ENCODE results near the gene LRRC17. TPM values are rescaled to one million over a fixed set of nuclear protein-coding genes. Genes with fewer than 3 reads are reported as not detected.

The LRRC17 gene
- total RNA-seq, 1 experiment from 2014 or later, result 0.11 TPM

DNA sequence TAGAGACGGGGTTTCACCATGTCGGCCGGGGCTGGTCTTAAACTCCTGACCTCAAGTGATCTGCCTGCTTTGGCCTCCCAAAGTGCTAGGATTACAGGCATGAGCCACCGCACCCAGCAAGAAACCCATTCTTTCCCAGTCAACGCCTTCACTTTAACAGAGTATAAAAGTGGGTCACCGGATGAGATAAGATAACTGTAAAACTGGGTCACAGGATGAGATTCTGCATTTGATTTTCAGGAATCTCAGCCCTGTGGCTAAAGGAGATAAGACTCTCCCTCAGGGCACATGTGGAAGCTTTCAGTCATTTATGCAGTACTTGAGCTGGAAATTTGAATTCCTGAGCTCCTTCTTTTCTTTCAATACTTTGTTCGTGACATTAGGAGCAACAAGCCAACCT, 70.8 kb downstream of the LRRC17 start:
- CTCF ChIA-PET, result no interaction called here

DNA sequence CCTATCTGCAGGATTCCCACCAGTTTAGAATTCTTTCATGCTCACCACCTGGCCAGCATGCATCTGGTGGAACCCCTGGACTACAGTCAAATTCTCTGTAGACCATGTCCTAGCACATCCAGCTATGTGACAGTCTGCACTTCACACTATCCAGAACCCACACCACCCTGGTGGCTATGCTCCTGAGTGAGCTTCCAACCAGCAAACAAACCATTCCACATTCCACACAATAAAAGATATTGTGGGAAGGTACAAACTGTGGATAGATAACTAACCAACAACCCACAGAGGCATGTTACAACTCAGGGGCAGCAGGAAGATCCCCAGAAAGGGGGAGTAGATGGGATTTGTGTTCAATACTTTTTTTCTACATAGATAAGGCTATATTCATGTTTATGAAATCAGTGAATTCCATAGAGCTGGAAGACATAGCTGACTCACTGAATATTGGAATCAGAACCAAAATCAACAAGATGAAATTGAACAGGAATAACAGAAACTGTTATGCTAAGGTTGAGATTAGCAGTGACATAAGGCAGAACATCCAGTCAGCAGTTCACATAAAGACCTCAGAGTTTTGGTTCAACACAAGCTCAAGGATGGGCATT, 72.5 kb downstream of the LRRC17 start:
- Histone ChIP-seq H3K9me2 (replicated peaks; ENCODE audit: low read length) (no peaks in the 10 kb centered on the region), H3K79me2 (ENCODE audit: low read length) (no peaks in the 10 kb centered on the region), H3K4me3 (ENCODE audit: low read length) (no peak overlapping the region), H3K4me1 (ENCODE audit: insufficient read depth, low read length) (peaks cover 5% of the 10 kb centered on the region), H3K36me3 (ENCODE audit: low read depth, low read length) (no peaks in the 10 kb centered on the region), H3K27ac (ENCODE audit: low read length) (no peak overlapping the region), H4K20me1 (ENCODE audit: low read length) (no peaks in the 10 kb centered on the region), H3F3A (ENCODE audit: low read length, unreplicated experiment) (no peaks in the 10 kb centered on the region), H3K9ac (ENCODE audit: low read length) (no peak overlapping the region), H3K27me3 (ENCODE audit: low read length) (no peaks in the 10 kb centered on the region), H3K4me2 (ENCODE audit: low read length) (no peak overlapping the region), H3K9me3 (ENCODE audit: low read length) (no peaks in the 10 kb centered on the region), H2AFZ (ENCODE audit: low read length) (no peak overlapping the region)
- no peak for DNase-seq
- no TSS peak for BruUV-seq (replicated peaks)
- ATAC-seq, result no peak
- intact Hi-C loops (cut with micrococcal nuclease), result no loop called here
- TF ChIP-seq EZH2phosphoT487 (IDR thresholded peaks at IDR 0.05; ENCODE audit: borderline replicate concordance, low read length) (no peak), EZH2 (IDR thresholded peaks at IDR 0.05; ENCODE audit: low read length, unreplicated experiment) (no peak)
- TF ChIP-seq, protein P1, sequence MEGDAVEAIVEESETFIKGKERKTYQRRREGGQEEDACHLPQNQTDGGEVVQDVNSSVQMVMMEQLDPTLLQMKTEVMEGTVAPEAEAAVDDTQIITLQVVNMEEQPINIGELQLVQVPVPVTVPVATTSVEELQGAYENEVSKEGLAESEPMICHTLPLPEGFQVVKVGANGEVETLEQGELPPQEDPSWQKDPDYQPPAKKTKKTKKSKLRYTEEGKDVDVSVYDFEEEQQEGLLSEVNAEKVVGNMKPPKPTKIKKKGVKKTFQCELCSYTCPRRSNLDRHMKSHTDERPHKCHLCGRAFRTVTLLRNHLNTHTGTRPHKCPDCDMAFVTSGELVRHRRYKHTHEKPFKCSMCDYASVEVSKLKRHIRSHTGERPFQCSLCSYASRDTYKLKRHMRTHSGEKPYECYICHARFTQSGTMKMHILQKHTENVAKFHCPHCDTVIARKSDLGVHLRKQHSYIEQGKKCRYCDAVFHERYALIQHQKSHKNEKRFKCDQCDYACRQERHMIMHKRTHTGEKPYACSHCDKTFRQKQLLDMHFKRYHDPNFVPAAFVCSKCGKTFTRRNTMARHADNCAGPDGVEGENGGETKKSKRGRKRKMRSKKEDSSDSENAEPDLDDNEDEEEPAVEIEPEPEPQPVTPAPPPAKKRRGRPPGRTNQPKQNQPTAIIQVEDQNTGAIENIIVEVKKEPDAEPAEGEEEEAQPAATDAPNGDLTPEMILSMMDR (conservative IDR thresholded peaks at IDR 0.05; ENCODE audit: low read depth, low read length), result no peak
- ChIA-PET CTCF (no interaction called here), POLR2A (ENCODE audit: unreplicated experiment) (no interaction called here)

More for the DNA sequence above, 70.8 kb downstream of the LRRC17 start:
- Histone ChIP-seq H3K4me3 (ENCODE audit: low read length) (no peak overlapping the region), H4K20me1 (ENCODE audit: low read length) (no peaks in the 10 kb centered on the region), H3K4me2 (ENCODE audit: low read length) (no peak overlapping the region), H3K9ac (ENCODE audit: low read length) (no peak overlapping the region), H3K4me1 (ENCODE audit: insufficient read depth, low read length) (0 out of 2 replicates have a peak, but pooled peaks cover 1% of the 10 kb centered on the region), H3F3A (ENCODE audit: low read length, unreplicated experiment) (no peaks in the 10 kb centered on the region), H3K27ac (ENCODE audit: low read length) (no peak overlapping the region), H2AFZ (ENCODE audit: low read length) (no peak overlapping the region), H3K9me3 (ENCODE audit: low read length) (no peaks in the 10 kb centered on the region; the same call in 1 of the 2 replicates), H3K79me2 (ENCODE audit: low read length) (no peaks in the 10 kb centered on the region), H3K9me2 (replicated peaks; ENCODE audit: low read length) (no peaks in the 10 kb centered on the region), H3K36me3 (ENCODE audit: low read depth, low read length) (0 out of 2 replicates have a peak, but pooled peaks cover 2% of the 10 kb centered on the region), H3K27me3 (ENCODE audit: low read length) (no peaks in the 10 kb centered on the region)
- POLR2A ChIA-PET (ENCODE audit: unreplicated experiment), result no interaction called here
- intact Hi-C loops (cut with micrococcal nuclease), result no loop called here
- TF ChIP-seq EZH2 (IDR thresholded peaks at IDR 0.05; ENCODE audit: low read length, unreplicated experiment) (no peak), EZH2phosphoT487 (IDR thresholded peaks at IDR 0.05; ENCODE audit: borderline replicate concordance, low read length) (no peak)
- TF ChIP-seq, protein P1 (conservative IDR thresholded peaks at IDR 0.05; ENCODE audit: low read depth, low read length), result no peak
- ATAC-seq (no peak), DNase-seq (no peak)
- no TSS peak for BruUV-seq (replicated peaks)

DNA sequence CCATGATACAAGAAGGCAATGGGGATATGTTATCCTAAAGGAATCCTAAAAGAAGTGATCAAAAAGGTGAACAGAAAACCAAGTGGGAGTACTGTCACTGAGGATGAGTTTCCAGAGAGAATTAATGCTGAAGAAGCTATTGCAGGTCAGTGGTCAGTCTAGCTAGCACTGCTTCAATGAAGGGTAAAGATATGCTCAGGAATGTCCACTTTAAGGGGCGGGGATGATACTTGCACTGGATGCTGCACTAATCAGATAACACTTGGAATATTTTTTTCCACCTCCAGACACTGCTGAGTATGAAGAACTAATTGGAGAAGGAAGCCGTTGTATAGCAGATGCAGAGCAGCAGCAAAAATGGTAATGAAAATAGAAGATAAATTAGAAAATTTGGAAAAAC, 75.3 kb downstream of the LRRC17 start:
- Histone ChIP-seq H3K9ac (ENCODE audit: low read length) (no peak overlapping the region), H3K9me3 (ENCODE audit: low read length) (no peaks in the 10 kb centered on the region), H3K9me2 (replicated peaks; ENCODE audit: low read length) (no peaks in the 10 kb centered on the region), H4K20me1 (ENCODE audit: low read length) (no peaks in the 10 kb centered on the region), H3K27me3 (ENCODE audit: low read length) (no peaks in the 10 kb centered on the region), H3K27ac (ENCODE audit: low read length) (no peak overlapping the region), H3K4me3 (ENCODE audit: low read length) (no peak overlapping the region), H3F3A (ENCODE audit: low read length, unreplicated experiment) (peaks cover 6% of the 10 kb centered on the region), H3K4me1 (ENCODE audit: insufficient read depth, low read length) (peaks cover 32% of the 10 kb centered on the region), H3K79me2 (ENCODE audit: low read length) (no peaks in the 10 kb centered on the region), H3K4me2 (ENCODE audit: low read length) (no peak overlapping the region), H2AFZ (ENCODE audit: low read length) (no peak overlapping the region), H3K36me3 (ENCODE audit: low read depth, low read length) (no peaks in the 10 kb centered on the region)
- POLR2A ChIA-PET (ENCODE audit: unreplicated experiment), result interaction anchor here (0.5 kb wide), 1 partner anchor 180 kb away, joined by 4 read pairs; no protein-coding TSS in a partner anchor
- ATAC-seq, result no peak
- DNase-seq, result no peak
- CTCF ChIA-PET, result no interaction called here
- TF ChIP-seq, protein P1 (conservative IDR thresholded peaks at IDR 0.05; ENCODE audit: low read depth, low read length), result no peak
- no peak for TF ChIP-seq EZH2 (IDR thresholded peaks at IDR 0.05; ENCODE audit: low read length, unreplicated experiment)
- TF ChIP-seq EZH2phosphoT487 (IDR thresholded peaks at IDR 0.05; ENCODE audit: borderline replicate concordance, low read length), result no peak
- intact Hi-C loops (cut with micrococcal nuclease), result loop anchor here (1.0 kb wide), 1 partner anchor 152 kb away; no protein-coding TSS in a partner anchor
- no TSS peak for BruUV-seq (replicated peaks)
